ENCODE data around the gene P2RY8.
"Not testable (repeated sequence)": the region's sequence is repeated elsewhere in the genome, so short reads cannot be mapped to it uniquely, and the experiment has no call there.

P2RY8 gene

GRCh38 chrX:1485033-1485432 lies 52.0 kb downstream of the P2RY8 start:
- DNase-seq = no peak

- no peak for DNase-seq
Observed at GRCh38 chrX:1484638-1485019, 52.4 kb downstream of the P2RY8 start.

GRCh38 chrX:1483843-1484637 lies 52.9 kb downstream of the P2RY8 start:
- no peak for DNase-seq

GRCh38 chrX:1482530-1482928 lies 54.5 kb downstream of the P2RY8 start:
- not testable (repeated sequence) for DNase-seq

GRCh38 chrX:1481636-1482529 lies 55.1 kb downstream of the P2RY8 start:
- DNase-seq = no peak

- DNase-seq = no peak
Observed at GRCh38 chrX:1480082-1480785, 56.8 kb downstream of the P2RY8 start.

GRCh38 chrX:1477801-1478458 lies 59.1 kb downstream of the P2RY8 start:
- DNase-seq = no peak

- no peak for DNase-seq
Observed at GRCh38 chrX:1477229-1477628, 59.8 kb downstream of the P2RY8 start.

- DNase-seq = no peak
Observed at GRCh38 chrX:1476682-1477081, 60.3 kb downstream of the P2RY8 start.

GRCh38 chrX:1475881-1476280 lies 61.1 kb downstream of the P2RY8 start:
- DNase-seq = no peak

GRCh38 chrX:1475481-1475880 lies 61.5 kb downstream of the P2RY8 start:
- no peak for DNase-seq

GRCh38 chrX:1474593-1474992 lies 62.4 kb downstream of the P2RY8 start:
- DNase-seq = not testable (repeated sequence)

- no peak for DNase-seq
Observed at GRCh38 chrX:1472975-1473374, 64.0 kb downstream of the P2RY8 start.

GRCh38 chrX:1468250-1468772 lies 68.7 kb downstream of the P2RY8 start:
- DNase-seq = peak; percentile 36 to 65 (median 56)

GRCh38 chrX:1466971-1467561 lies 69.9 kb downstream of the P2RY8 start:
- peak; percentile 13 to 50 (median 27) for DNase-seq

GRCh38 chrX:1466232-1466661 lies 70.7 kb downstream of the P2RY8 start:
- no peak for DNase-seq

GRCh38 chrX:1465286-1466231 lies 71.4 kb downstream of the P2RY8 start:
- DNase-seq = no peak

GRCh38 chrX:1464971-1465285 lies 72.1 kb downstream of the P2RY8 start:
- peak in 1 of 6 experiments; percentile 36 for DNase-seq

- peak in 1 of 6 experiments; percentile 37 for DNase-seq
Observed at GRCh38 chrX:1464041-1464970, 72.7 kb downstream of the P2RY8 start.

GRCh38 chrX:1463581-1463980 lies 73.4 kb downstream of the P2RY8 start:
- DNase-seq = no peak

Measured in stimulated activated naive CD4-positive, alpha-beta T cell (primary cell).